ENCODE data around the gene CYTH2. TPM values are rescaled to one million over a fixed set of nuclear protein-coding genes. Genes with fewer than 3 reads are reported as not detected.

Gene CYTH2
- total and polyA plus RNA-seq, 9 of the 15 experiments (the other 6 are each of a cell fraction or from before 2014, with no cell fraction given), result 1.8 to 45.2 (median 23.8) TPM

DNA sequence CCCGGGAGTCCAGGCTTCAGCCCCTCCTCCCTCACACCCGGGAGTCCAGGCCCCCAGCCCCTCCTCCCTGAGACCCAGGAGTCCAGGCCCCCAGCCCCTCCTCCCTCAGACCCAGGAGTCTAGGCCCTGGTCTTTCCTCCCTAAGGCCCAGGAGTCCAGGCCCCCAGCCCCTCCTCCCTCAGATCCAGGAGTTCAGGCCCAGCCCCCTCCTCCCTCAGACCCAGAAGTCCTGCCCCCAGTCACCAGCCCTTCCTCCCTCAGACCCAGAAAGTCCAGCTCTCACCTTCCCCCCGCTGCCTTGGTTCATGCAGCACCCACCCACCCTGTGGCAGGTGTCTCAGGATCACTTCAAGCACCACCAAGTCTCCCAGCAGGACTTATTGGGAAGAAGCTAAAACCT, 14.1 kb downstream of the CYTH2 start:
- Histone ChIP-seq H4K20me1 (replicated peaks; ENCODE audit: control insufficient read depth, insufficient read depth, low read length) (no peaks in the 10 kb centered on the region), H3K9me3 (replicated peaks; ENCODE audit: control insufficient read depth, insufficient read depth, low read depth, low read length) (no peaks in the 10 kb centered on the region), H3K36me3 (ENCODE audit: control insufficient read depth, insufficient read depth, low read length) (peaks cover 14% of the 10 kb centered on the region; the same call in 1 of the 3 replicates), H3K27me3 (ENCODE audit: control insufficient read depth in 2 of 2, insufficient read depth in 2 of 2, low read length in 2 of 2) (no peaks in the 10 kb centered on the region), H3K79me2 (ENCODE audit: control insufficient read depth, insufficient read depth, low read length) (no peaks in the 10 kb centered on the region), H3K27ac (ENCODE audit: extremely low read depth, low read depth, low read length) (no peak overlapping the region), H3K9me1 (ENCODE audit: control insufficient read depth, insufficient read depth, low read length) (no peaks in the 10 kb centered on the region), H3K4me2 (ENCODE audit: insufficient read depth, low read length) (no peak overlapping the region), H3K4me1 (replicated peaks in 1 of 2; ENCODE audit: control insufficient read depth in 2 of 2, insufficient read depth in 2 of 2, low read length in 2 of 2) (peaks cover 0 to 19% of the 10 kb centered on the region in 2 experiments; a peak in 2 of 5 replicates), H2AFZ (ENCODE audit: low read depth, low read length) (no peak overlapping the region), H3K4me3 (no peak overlapping the region), H3K9ac (ENCODE audit: insufficient read depth in 1 of 2, low read depth in 2 of 2, low read length in 2 of 2) (no peak overlapping the region)
- no peak for ATAC-seq
- CTCF ChIA-PET (ENCODE audit: low intra/inter-chr PET ratio), result no interaction called here
- no CpG with 5 or more reads among the region's 3 CpGs for WGBS (ENCODE audit: insufficient coverage, low coverage, missing lambda C conversion rate)
- intact Hi-C loops (cut with micrococcal nuclease), result no loop called here
- TF ChIP-seq BRCA1 (IDR thresholded peaks at IDR 0.05) (no peak), BRCA1 (CRISPR knock-in tag; IDR thresholded peaks at IDR 0.05) (no peak), POLR2G (IDR thresholded peaks at IDR 0.05; ENCODE audit: low read depth, low read length) (peak; percentile 44; the same call in 1 of the 2 replicates)
- FAIRE-seq, result no peak
- in situ Hi-C loops (cut with MboI), result no loop called here
- BruUV-seq (replicated peaks), result no TSS peak
- POLR2A ChIA-PET, result no interaction called here
- DNase-seq (ENCODE audit: extremely low read depth in 1 of 4, low spot score in 3 of 4), result no peak

DNA sequence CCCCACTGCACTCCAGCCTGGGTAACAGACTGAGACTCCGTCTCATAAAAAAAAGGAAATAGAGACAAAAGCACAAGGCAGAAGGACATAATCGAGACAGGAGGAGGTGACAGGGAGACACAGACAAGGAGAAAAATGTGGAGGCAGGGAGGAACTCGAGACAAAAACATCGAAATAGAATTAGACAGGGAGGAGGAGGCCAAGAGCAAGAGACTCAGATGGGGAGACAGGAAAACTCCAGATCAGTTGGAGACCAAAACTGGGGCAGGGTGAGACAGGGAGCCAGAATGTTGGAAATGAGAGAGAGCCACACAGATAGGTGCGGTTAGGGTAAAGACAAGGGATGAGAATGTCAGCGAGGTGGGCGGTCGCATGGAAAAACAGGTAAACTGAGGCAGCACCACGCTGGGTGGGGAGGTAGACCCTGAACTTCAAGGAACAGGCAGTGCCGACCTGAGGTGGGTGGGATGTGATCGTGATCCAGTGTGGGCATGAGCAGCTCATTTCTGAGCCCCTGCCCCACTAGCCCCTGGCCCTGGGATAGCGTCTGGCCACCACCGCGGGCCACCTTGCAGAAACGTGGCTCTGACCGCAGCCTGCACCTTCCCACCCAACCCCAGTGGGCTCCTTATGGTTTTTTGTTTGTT, 15.2 kb downstream of the CYTH2 start:
- 73% methylated on average over 16 of the region's 16 CpGs for WGBS (ENCODE audit: insufficient coverage, low coverage, missing lambda C conversion rate)
- H2AFZ ChIP-seq (ENCODE audit: low read depth, low read length), result no peak overlapping the region
- H3K9me1 ChIP-seq (ENCODE audit: control insufficient read depth, insufficient read depth, low read length), result no peaks in the 10 kb centered on the region
- no TSS peak for BruUV-seq (replicated peaks)
- no peaks in the 10 kb centered on the region for H4K20me1 ChIP-seq (replicated peaks; ENCODE audit: control insufficient read depth, insufficient read depth, low read length)
- no peaks in the 10 kb centered on the region for H3K9me3 ChIP-seq (replicated peaks; ENCODE audit: control insufficient read depth, insufficient read depth, low read depth, low read length)
- H3K27me3 ChIP-seq (ENCODE audit: control insufficient read depth in 2 of 2, insufficient read depth in 2 of 2, low read length in 2 of 2), result no peaks in the 10 kb centered on the region
- H3K4me2 ChIP-seq (ENCODE audit: insufficient read depth, low read length), result no peak overlapping the region
- intact Hi-C loops (cut with micrococcal nuclease), result no loop called here
- no peak overlapping the region for H3K4me3 ChIP-seq
- TF ChIP-seq SAP30 (IDR thresholded peaks at IDR 0.05; ENCODE audit: borderline replicate concordance, insufficient read depth, low read depth, low read length, poor library complexity, severe bottlenecking) (no peak), BCOR (IDR thresholded peaks at IDR 0.05) (peak; percentile 47), POLR2A (conservative IDR thresholded peaks at IDR 0.05) (peak; percentile 55; the same call in 1 of the 2 replicates), POLR2G (IDR thresholded peaks at IDR 0.05; ENCODE audit: low read depth, low read length) (peak; percentile 68), SUPT5H (IDR thresholded peaks at IDR 0.05) (0 out of 2 replicates have a peak, but pooled peaks have one; percentile 40), SP1 (CRISPR knock-in tag; IDR thresholded peaks at IDR 0.05) (no peak), SNIP1 (IDR thresholded peaks at IDR 0.05; ENCODE audit: low read depth) (no peak), MIER1 (IDR thresholded peaks at IDR 0.05; ENCODE audit: low read depth) (no peak), ZBTB26 (CRISPR knock-in tag; IDR thresholded peaks at IDR 0.05) (0 out of 2 replicates have a peak, but pooled peaks have one; percentile 30), POLR2B (IDR thresholded peaks at IDR 0.05; ENCODE audit: low read depth, partially characterized antibody) (peak; percentile 31)
- H3K27ac ChIP-seq (ENCODE audit: extremely low read depth, low read depth, low read length), result no peak overlapping the region
- H3K79me2 ChIP-seq (ENCODE audit: control insufficient read depth, insufficient read depth, low read length), result no peaks in the 10 kb centered on the region
- no peak overlapping the region for H3K9ac ChIP-seq (ENCODE audit: insufficient read depth in 1 of 2, low read depth in 2 of 2, low read length in 2 of 2)
- ATAC-seq (no peak), DNase-seq (ENCODE audit: extremely low read depth in 1 of 4, low spot score in 3 of 4) (no peak), FAIRE-seq (no peak)
- ChIA-PET POLR2A (interaction anchor here (0.7 kb wide), 1 partner anchor 239 kb away, joined by 3 read pairs; no protein-coding TSS in a partner anchor), CTCF (ENCODE audit: low intra/inter-chr PET ratio) (no interaction called here)
- peaks cover 9% of the 10 kb centered on the region; the same call in 1 of the 3 replicates for H3K36me3 ChIP-seq (ENCODE audit: control insufficient read depth, insufficient read depth, low read length)
- H3K4me1 ChIP-seq (replicated peaks in 1 of 2; ENCODE audit: control insufficient read depth in 2 of 2, insufficient read depth in 2 of 2, low read length in 2 of 2), result peaks cover 0 to 16% of the 10 kb centered on the region in 2 experiments; a peak in 2 of 5 replicates
- in situ Hi-C loops (cut with MboI), result no loop called here

Data from K562 (cell line).